Fibroblast of lung (primary cell): ENCODE measurements around the gene TIGIT.

Experiments
- CTCF ChIP-seq, 2 donors: IDR thresholded peaks in 1 of 2; conservative IDR thresholded peaks in 1 of 2; 1 replicate in 1 of 2; 2 replicates in 1 of 2; pipeline ENCODE4 v1.5.1; 2011 to 2012; ENCODE audit warnings: low read length in 2 of 2, control low read depth in 1 of 2, inconsistent platforms in 1 of 2, low read depth in 1 of 2, mild to moderate bottlenecking in 1 of 2
- EZH2 ChIP-seq: IDR thresholded peaks from 2 replicates; pipeline ENCODE4 v1.5.1; 2012; ENCODE audit warnings: low read length, control low read depth, mild to moderate bottlenecking; ENCODE audit errors: missing control alignments

- TF ChIP-seq CTCF (conservative IDR thresholded peaks at IDR 0.05 in 1 of 2, IDR thresholded peaks at IDR 0.05 in 1 of 2; ENCODE audit: low read depth in 1 of 2, low read length in 2 of 2) (no peak), EZH2 (no peak)
These were observed 8.1 kb upstream of the TIGIT start for GRCh38 chr3:114285648-114286230.
